ENCODE measurements around the gene LLGL1. TPM values are rescaled to one million over a fixed set of nuclear protein-coding genes. Genes with fewer than 3 reads are reported as not detected.

Gene LLGL1
- total and polyA plus RNA-seq, 10 of the 15 experiments (the other 5 are each of a cell fraction or from before 2014, with no cell fraction given), result 0.02 to 9.2 (median 2.5) TPM

GRCh38 chr17:18256776-18257175 lies 31.3 kb downstream of the LLGL1 start:
- 92% methylated on average over 7 of the region's 7 CpGs for WGBS (ENCODE audit: insufficient coverage, insufficient replicate concordance, low lambda C conversion rate, missing lambda C conversion rate)
- BruUV-seq (replicated peaks), result no TSS peak
- Histone ChIP-seq H3K4me2 (ENCODE audit: control insufficient read depth, insufficient read depth) (no peak overlapping the region), H3K27ac (ENCODE audit: control insufficient read depth, insufficient read depth) (no peak overlapping the region), H3K27me3 (replicated peaks in 1 of 2; ENCODE audit: control insufficient read depth in 2 of 2, insufficient read depth in 2 of 2, low read length in 1 of 2) (no peaks in the 10 kb centered on the region), H4K20me1 (ENCODE audit: control insufficient read depth, insufficient read depth) (no peaks in the 10 kb centered on the region), H3K36me3 (ENCODE audit: control insufficient read depth in 2 of 2, insufficient read depth in 2 of 2, low read length in 1 of 2) (peaks cover 11 to 14% of the 10 kb centered on the region in 2 experiments; a peak in 3 of 4 replicates), H3K4me3 (0 out of 2 replicates have a peak overlapping the region, but pooled peaks have one; percentile 97), H3K9ac (ENCODE audit: control insufficient read depth, insufficient read depth, low read length) (no peak overlapping the region; the same call in 1 of the 2 replicates), H2AFZ (ENCODE audit: control insufficient read depth, low read depth, low read length) (no peak overlapping the region), H3K4me1 (ENCODE audit: control insufficient read depth, insufficient read depth, low read length) (peaks cover 18% of the 10 kb centered on the region), H3K9me3 (replicated peaks; ENCODE audit: control insufficient read depth, insufficient read depth, low read length) (no peaks in the 10 kb centered on the region), H3K79me2 (ENCODE audit: control insufficient read depth, insufficient read depth, low read length) (peaks cover 14% of the 10 kb centered on the region)
- ChIA-PET CTCF (interaction anchor here (0.5 to 1.4 kb wide), 2 partner anchors 9 to 66 kb away, joined by 5 to 6 read pairs; no protein-coding TSS in a partner anchor), SMC1A (ENCODE audit: uncharacterized antibody, unreplicated experiment) (no interaction called here), POLR2A (interaction anchor here (0.5 kb wide), 1 partner anchor 40 kb away, joined by 3 read pairs; no protein-coding TSS in a partner anchor), RAD21 (ENCODE audit: unreplicated experiment) (no interaction called here)
- intact Hi-C loops (cut with micrococcal nuclease; ENCODE audit: unreplicated experiment) (no loop called here), in situ Hi-C loops (cut with MboI) (no loop called here)
- DNase-seq (ENCODE audit: low read depth, low spot score) (no peak), ATAC-seq (no peak), FAIRE-seq (no peak)
- TF ChIP-seq PML (IDR thresholded peaks at IDR 0.05; ENCODE audit: low read length) (no peak), CBX3 (IDR thresholded peaks at IDR 0.05; ENCODE audit: borderline replicate concordance, low read depth) (no peak), ATF2 (IDR thresholded peaks at IDR 0.05; ENCODE audit: low read length) (no peak), EGR1 (IDR thresholded peaks at IDR 0.05; ENCODE audit: borderline replicate concordance in 1 of 2, low read depth in 2 of 2, low read length in 2 of 2) (no peak), ZBTB4 (CRISPR knock-in tag; IDR thresholded peaks at IDR 0.05) (no peak), NR2F1 (conservative IDR thresholded peaks at IDR 0.05) (no peak), KDM1A (IDR thresholded peaks at IDR 0.05; ENCODE audit: borderline replicate concordance) (no peak), E4F1 (IDR thresholded peaks at IDR 0.05; ENCODE audit: borderline replicate concordance, partially characterized antibody) (no peak), HCFC1 (IDR thresholded peaks at IDR 0.05; ENCODE audit: low read length) (no peak), ASH2L (IDR thresholded peaks at IDR 0.05; ENCODE audit: borderline replicate concordance, low read depth) (no peak), E2F8 (IDR thresholded peaks at IDR 0.05; ENCODE audit: low read depth, partially characterized antibody) (no peak), GABPA (IDR thresholded peaks at IDR 0.05; ENCODE audit: low read depth) (no peak), ZBED1 (IDR thresholded peaks at IDR 0.05; ENCODE audit: borderline replicate concordance) (no peak), EED (IDR thresholded peaks at IDR 0.05; ENCODE audit: low read depth) (no peak)

Data from GM12878 (cell line).